ENCODE data around the gene CACNA2D1.

CACNA2D1 gene

GRCh38 chr7:82362129-82362706, 81.4 kb downstream of the CACNA2D1 start:
- no peak for DNase-seq (ENCODE audit: insufficient read length, low spot score)
- no peak for TF ChIP-seq POLR2A (IDR thresholded peaks at IDR 0.05; ENCODE audit: low read depth, low read length)
- FAIRE-seq = no peak

GRCh38 chr7:82360591-82361368, 82.8 kb downstream of the CACNA2D1 start:
- DNase-seq (ENCODE audit: insufficient read length, low spot score) = no peak
- FAIRE-seq = no peak
- TF ChIP-seq POLR2A (IDR thresholded peaks at IDR 0.05; ENCODE audit: low read depth, low read length) = no peak

- no peak for DNase-seq (ENCODE audit: insufficient read length, low spot score)
- FAIRE-seq = no peak
- no peak for TF ChIP-seq POLR2A (IDR thresholded peaks at IDR 0.05; ENCODE audit: low read depth, low read length)
These were observed 84.2 kb downstream of the CACNA2D1 start for GRCh38 chr7:82359426-82359825.

GRCh38 chr7:82358923-82359322, 84.7 kb downstream of the CACNA2D1 start:
- DNase-seq (ENCODE audit: insufficient read length, low spot score) (no peak), FAIRE-seq (no peak)
- no peak for TF ChIP-seq POLR2A (IDR thresholded peaks at IDR 0.05; ENCODE audit: low read depth, low read length)

- no peak for TF ChIP-seq POLR2A (IDR thresholded peaks at IDR 0.05; ENCODE audit: low read depth, low read length)
- DNase-seq (ENCODE audit: insufficient read length, low spot score) (no peak), FAIRE-seq (no peak)
These were observed 85.5 kb downstream of the CACNA2D1 start for GRCh38 chr7:82358009-82358578.

- no peak for FAIRE-seq
These were observed 95.3 kb downstream of the CACNA2D1 start for GRCh38 chr7:82348251-82348650.

GRCh38 chr7:82347808-82348207, 95.8 kb downstream of the CACNA2D1 start:
- no peak for FAIRE-seq
- DNase-seq (ENCODE audit: insufficient read length, low spot score) = no peak
- no peak for TF ChIP-seq POLR2A (IDR thresholded peaks at IDR 0.05; ENCODE audit: low read depth, low read length)

More at GRCh38 chr7:82348251-82348650, 95.3 kb downstream of the CACNA2D1 start:
- no peak for DNase-seq (ENCODE audit: insufficient read length, low spot score)
- no peak for TF ChIP-seq POLR2A (IDR thresholded peaks at IDR 0.05; ENCODE audit: low read depth, low read length)

- FAIRE-seq (no peak), DNase-seq (ENCODE audit: insufficient read length, low spot score) (no peak)
- TF ChIP-seq POLR2A (IDR thresholded peaks at IDR 0.05; ENCODE audit: low read depth, low read length) = no peak
These were observed 97.7 kb downstream of the CACNA2D1 start for GRCh38 chr7:82345886-82346285.

GRCh38 chr7:82343716-82344115, 99.9 kb downstream of the CACNA2D1 start:
- FAIRE-seq (no peak), DNase-seq (ENCODE audit: insufficient read length, low spot score) (no peak)
- no peak for TF ChIP-seq POLR2A (IDR thresholded peaks at IDR 0.05; ENCODE audit: low read depth, low read length)

- TF ChIP-seq POLR2A (IDR thresholded peaks at IDR 0.05; ENCODE audit: low read depth, low read length) = no peak
- FAIRE-seq = no peak
- DNase-seq (ENCODE audit: insufficient read length, low spot score) = no peak
These were observed 103.6 kb downstream of the CACNA2D1 start for GRCh38 chr7:82339958-82340357.

GRCh38 chr7:82335927-82336326, 107.7 kb downstream of the CACNA2D1 start:
- DNase-seq (ENCODE audit: insufficient read length, low spot score) = no peak
- no peak for FAIRE-seq
- no peak for TF ChIP-seq POLR2A (IDR thresholded peaks at IDR 0.05; ENCODE audit: low read depth, low read length)

- no peak for DNase-seq (ENCODE audit: insufficient read length, low spot score)
- FAIRE-seq = no peak
- no peak for TF ChIP-seq POLR2A (IDR thresholded peaks at IDR 0.05; ENCODE audit: low read depth, low read length)
These were observed 108.6 kb downstream of the CACNA2D1 start for GRCh38 chr7:82335001-82335400.

GRCh38 chr7:82331234-82331633, 112.3 kb downstream of the CACNA2D1 start:
- DNase-seq (ENCODE audit: insufficient read length, low spot score) (no peak), FAIRE-seq (no peak)
- no peak for TF ChIP-seq POLR2A (IDR thresholded peaks at IDR 0.05; ENCODE audit: low read depth, low read length)

GRCh38 chr7:82330706-82331215, 112.8 kb downstream of the CACNA2D1 start:
- TF ChIP-seq POLR2A (IDR thresholded peaks at IDR 0.05; ENCODE audit: low read depth, low read length) = no peak
- FAIRE-seq = no peak

GRCh38 chr7:82327898-82328297, 115.7 kb downstream of the CACNA2D1 start:
- no peak for TF ChIP-seq POLR2A (IDR thresholded peaks at IDR 0.05; ENCODE audit: low read depth, low read length)
- no peak for DNase-seq (ENCODE audit: insufficient read length, low spot score)
- no peak for FAIRE-seq

More at GRCh38 chr7:82330706-82331215, 112.8 kb downstream of the CACNA2D1 start:
- DNase-seq (ENCODE audit: insufficient read length, low spot score) = no peak
